ENCODE results near the gene CENPX.

Gene CENPX

GRCh38 chr17:82033359-82034085 lies 10.8 kb upstream of the CENPX start:
- Histone ChIP-seq H4K20me1 (ENCODE audit: insufficient read depth, low read length) (peaks cover 5% of the 10 kb centered on the region; the same call in 1 of the 2 replicates), H2AFZ (ENCODE audit: low read depth, low read length) (no peak overlapping the region), H3K4me2 (ENCODE audit: low read length) (no peak overlapping the region), H3K79me2 (ENCODE audit: low read length) (peaks cover 7% of the 10 kb centered on the region), H3K4me1 (ENCODE audit: low read length) (peaks cover 16% of the 10 kb centered on the region), H3K27ac (ENCODE audit: low read length) (no peak overlapping the region), H3K36me3 (replicated peaks; ENCODE audit: low read depth, low read length) (peaks cover 7% of the 10 kb centered on the region), H3K27me3 (ENCODE audit: low read depth, low read length) (no peaks in the 10 kb centered on the region), H3K9ac (ENCODE audit: low read length) (no peak overlapping the region), H3K9me3 (ENCODE audit: insufficient read depth, low read length) (no peaks in the 10 kb centered on the region), H3K4me3 (ENCODE audit: low read length) (no peak overlapping the region)
- no peak for TF ChIP-seq EZH2phosphoT487 (IDR thresholded peaks at IDR 0.05; ENCODE audit: low read depth)
- TF ChIP-seq, protein P1, sequence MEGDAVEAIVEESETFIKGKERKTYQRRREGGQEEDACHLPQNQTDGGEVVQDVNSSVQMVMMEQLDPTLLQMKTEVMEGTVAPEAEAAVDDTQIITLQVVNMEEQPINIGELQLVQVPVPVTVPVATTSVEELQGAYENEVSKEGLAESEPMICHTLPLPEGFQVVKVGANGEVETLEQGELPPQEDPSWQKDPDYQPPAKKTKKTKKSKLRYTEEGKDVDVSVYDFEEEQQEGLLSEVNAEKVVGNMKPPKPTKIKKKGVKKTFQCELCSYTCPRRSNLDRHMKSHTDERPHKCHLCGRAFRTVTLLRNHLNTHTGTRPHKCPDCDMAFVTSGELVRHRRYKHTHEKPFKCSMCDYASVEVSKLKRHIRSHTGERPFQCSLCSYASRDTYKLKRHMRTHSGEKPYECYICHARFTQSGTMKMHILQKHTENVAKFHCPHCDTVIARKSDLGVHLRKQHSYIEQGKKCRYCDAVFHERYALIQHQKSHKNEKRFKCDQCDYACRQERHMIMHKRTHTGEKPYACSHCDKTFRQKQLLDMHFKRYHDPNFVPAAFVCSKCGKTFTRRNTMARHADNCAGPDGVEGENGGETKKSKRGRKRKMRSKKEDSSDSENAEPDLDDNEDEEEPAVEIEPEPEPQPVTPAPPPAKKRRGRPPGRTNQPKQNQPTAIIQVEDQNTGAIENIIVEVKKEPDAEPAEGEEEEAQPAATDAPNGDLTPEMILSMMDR (IDR thresholded peaks at IDR 0.05; ENCODE audit: low read depth, low read length), result no peak

DNA sequence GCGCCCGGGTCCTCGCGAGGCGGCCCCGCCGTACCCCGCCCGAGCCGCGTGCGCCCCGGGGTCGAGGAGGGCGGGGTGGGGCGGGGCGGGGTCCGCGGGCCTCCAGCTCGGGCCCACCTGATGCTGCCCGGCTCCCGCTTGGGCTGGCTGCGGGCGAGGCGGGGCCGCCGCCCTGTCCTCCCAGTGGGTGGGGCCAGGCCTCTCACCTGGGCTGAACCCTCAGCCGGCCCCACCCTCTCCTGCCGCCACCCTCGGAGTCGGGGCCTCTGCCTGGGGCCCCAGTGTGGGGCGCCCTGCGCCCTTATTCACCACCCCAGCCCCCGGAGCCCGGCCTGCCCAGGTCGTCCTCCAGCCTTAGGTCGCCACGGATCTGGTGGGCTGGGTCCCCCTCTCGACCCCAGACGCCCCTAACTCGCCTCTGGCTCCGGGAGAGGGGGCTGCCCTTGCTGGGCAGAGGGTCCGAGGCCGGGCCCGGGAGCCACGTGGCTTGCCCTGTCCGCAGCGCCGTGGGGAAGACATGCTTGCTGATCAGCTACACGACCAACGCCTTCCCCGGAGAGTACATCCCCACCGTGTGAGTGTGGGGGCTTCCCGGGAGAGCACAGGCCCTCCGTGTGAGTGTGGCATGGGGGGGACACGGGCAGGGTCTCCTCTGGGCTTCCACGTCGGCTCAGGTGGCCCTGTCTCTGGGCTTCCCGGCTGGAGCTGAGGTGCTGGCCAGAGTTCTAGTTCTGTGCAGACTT lies 9.4 kb upstream of the CENPX start:
- Histone ChIP-seq H3K4me2 (ENCODE audit: low read length) (peak overlapping the region; percentile 60), H4K20me1 (ENCODE audit: insufficient read depth, low read length) (peaks cover 5% of the 10 kb centered on the region; the same call in 1 of the 2 replicates), H3K27ac (ENCODE audit: low read length) (no peak overlapping the region), H3K9me3 (ENCODE audit: insufficient read depth, low read length) (no peaks in the 10 kb centered on the region), H3K9ac (ENCODE audit: low read length) (0 out of 2 replicates have a peak overlapping the region, but pooled peaks have one; percentile 19), H3K79me2 (ENCODE audit: low read length) (peaks cover 7% of the 10 kb centered on the region), H3K4me1 (ENCODE audit: low read length) (peaks cover 26% of the 10 kb centered on the region), H3K36me3 (replicated peaks; ENCODE audit: low read depth, low read length) (peaks cover 7% of the 10 kb centered on the region), H3K27me3 (ENCODE audit: low read depth, low read length) (no peaks in the 10 kb centered on the region), H2AFZ (ENCODE audit: low read depth, low read length) (no peak overlapping the region), H3K4me3 (ENCODE audit: low read length) (peak overlapping the region; percentile 65)
- TF ChIP-seq, protein P1 (IDR thresholded peaks at IDR 0.05; ENCODE audit: low read depth, low read length), result no peak
- no peak for TF ChIP-seq EZH2phosphoT487 (IDR thresholded peaks at IDR 0.05; ENCODE audit: low read depth)

DNA sequence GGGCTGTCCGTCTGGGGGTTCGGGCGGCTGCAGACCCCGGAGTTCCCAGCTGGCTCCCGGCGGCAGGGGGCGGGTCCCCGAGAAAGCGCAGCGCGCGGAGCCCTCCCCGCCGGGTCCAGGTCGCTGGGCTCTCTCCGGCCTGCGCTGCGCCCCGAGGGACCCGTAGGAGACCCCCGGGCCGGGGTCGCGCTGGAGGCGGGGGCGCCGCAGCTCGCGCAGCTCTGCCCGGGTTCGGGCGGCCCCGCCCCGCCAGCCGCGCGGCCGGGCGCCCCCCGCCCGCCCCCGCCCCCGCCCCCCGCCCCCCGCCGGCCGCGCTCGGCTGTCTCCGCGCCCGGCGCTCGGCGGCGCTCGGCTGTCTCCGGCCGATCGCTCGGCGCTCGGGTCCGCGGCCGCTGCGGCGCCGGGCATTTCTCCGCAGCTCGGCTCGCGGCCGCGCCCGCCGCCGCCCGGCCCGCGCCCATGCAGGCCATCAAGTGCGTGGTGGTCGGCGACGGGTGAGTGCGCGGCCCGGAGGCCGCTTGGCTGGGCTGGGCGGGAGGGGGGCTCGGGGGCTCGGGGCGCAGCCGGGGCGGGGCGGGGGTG lies 8.7 kb upstream of the CENPX start, which contains the start of gene RAC3:
RAC3 (plus strand) TSS at position 376 of the 582 bp plus-strand sequence; CDS start at position 460, 84 bp downstream.
- peaks cover 1% of the 10 kb centered on the region for H3K79me2 ChIP-seq (ENCODE audit: low read length)
- H3K36me3 ChIP-seq (replicated peaks; ENCODE audit: low read depth, low read length), result peaks cover 5% of the 10 kb centered on the region
- H4K20me1 ChIP-seq (ENCODE audit: insufficient read depth, low read length), result no peaks in the 10 kb centered on the region; the same call in 1 of the 2 replicates
- TF ChIP-seq, protein P1 (IDR thresholded peaks at IDR 0.05; ENCODE audit: low read depth, low read length), result no peak
- TF ChIP-seq EZH2phosphoT487 (IDR thresholded peaks at IDR 0.05; ENCODE audit: low read depth), result no peak
- no peak within 1 kb of the TSS for H2AFZ ChIP-seq (ENCODE audit: low read depth, low read length)
- peak within 1 kb of the TSS; percentile 69 for H3K4me2 ChIP-seq (ENCODE audit: low read length)
- H3K27ac ChIP-seq (ENCODE audit: low read length), result no peak within 1 kb of the TSS
- peaks cover 25% of the 10 kb centered on the region for H3K4me1 ChIP-seq (ENCODE audit: low read length)
- H3K4me3 ChIP-seq (ENCODE audit: low read length), result peak within 1 kb of the TSS; percentile 73
- H3K9me3 ChIP-seq (ENCODE audit: insufficient read depth, low read length), result no peaks in the 10 kb centered on the region
- H3K27me3 ChIP-seq (ENCODE audit: low read depth, low read length), result no peaks in the 10 kb centered on the region
- H3K9ac ChIP-seq (ENCODE audit: low read length), result peak within 1 kb of the TSS; percentile 19; the same call in 1 of the 2 replicates

Data from OCI-LY3 (cell line).